Activated CD4-positive, CD25-positive, alpha-beta regulatory T cell treated with anti-CD3 and anti-CD28 coated beads, Interleukin-2, amount 50 U/mL, for 24 hours (primary cell): ENCODE measurements around the gene MAPRE2.
A peak's percentile ranks its signal among the peaks of the same experiment; 100 is the strongest.

ENCODE experiments used
- ATAC-seq, 2 donors: fragments of 150-1000 bp; cut with Tn5 transposase; one replicate each; pipeline ENCODE4 v1.10.0; 2021; ENCODE audit warnings: mild to moderate bottlenecking in 1 of 2, moderate library complexity in 1 of 2

MAPRE2 gene

DNA sequence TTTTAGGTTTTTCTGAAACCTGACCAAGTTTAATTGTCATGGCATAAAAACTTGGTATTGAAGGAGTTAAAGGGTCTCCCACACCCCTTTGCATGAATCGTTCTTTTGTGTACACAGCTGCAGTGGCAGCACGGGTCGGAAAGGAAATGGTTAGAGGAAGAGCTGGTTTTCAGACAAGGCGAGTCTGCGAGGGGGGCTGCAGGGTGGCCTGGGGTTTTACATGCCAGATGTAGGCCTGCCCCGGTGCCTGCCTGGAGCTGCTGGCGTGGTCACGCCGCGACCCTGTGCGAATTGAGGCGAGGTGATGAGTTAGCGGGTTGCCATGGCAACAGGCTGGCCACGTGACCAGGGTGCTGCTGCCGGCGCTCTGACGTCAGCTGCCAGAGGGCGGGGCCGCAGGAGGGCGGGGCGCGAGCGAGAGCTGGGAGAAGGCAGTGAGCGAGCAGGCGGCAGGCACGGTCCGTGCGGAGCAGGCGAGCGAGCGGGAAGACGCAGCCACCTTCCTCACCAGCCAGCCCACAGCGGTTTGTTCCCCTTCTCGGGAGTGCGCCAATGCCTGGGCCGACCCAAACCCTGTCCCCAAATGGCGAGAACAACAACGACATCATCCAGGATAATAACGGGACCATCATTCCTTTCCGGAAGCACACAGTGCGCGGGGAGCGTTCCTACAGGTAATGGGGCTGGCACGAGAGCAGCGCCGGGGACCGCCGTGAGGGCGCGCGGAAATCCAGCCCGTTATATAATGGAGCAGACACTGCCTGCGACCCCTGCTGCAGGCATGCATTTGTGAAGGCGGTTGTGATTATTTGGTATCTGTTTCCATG is at the start of gene MAPRE2:
Gene MAPRE2 (plus strand): TSS at position 426 of the 827 bp plus-strand sequence. CDS start 127 bp downstream, at position 553.
- peak; percentile 82 for ATAC-seq

DNA sequence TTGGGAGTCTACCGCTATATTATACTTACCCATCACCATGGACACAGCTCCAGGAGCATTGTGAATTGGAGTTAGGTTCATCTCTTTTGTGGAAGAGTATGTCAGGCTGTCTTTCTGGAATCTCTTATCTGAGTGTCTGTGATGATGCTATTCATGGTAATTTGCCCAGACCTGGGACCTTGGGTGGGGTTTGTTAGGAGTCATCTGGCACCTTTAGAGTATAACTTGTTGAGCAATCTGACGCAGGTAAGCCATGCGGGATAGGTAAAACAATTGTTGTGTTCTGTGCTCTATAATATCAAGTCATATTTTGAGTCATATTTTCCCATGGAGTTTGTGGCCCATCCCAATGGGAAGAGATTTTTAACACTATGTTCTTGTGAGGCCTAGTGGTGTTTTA is 49.7 kb upstream of the MAPRE2 start:
- ATAC-seq = no peak

DNA sequence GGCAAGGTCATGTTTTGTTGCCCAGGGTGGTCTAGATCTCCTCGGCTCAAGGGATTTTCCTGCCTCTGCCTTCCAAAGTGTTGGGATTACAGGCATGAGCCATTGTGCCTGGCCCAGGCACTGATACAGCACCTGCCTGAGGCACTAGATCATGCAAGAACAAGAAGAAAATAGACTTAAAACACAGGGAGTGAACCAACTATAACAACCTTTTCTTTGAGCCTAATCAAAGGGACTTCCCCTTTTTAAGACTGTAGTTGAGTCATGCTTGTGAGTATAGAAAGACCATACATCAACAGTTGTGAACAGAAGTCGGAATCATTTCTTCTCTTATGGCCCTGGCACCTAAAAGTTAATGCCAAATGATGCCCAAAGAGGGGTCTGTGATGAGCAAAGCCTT is 47.9 kb upstream of the MAPRE2 start:
- peak; percentile 82 to 86 for ATAC-seq

DNA sequence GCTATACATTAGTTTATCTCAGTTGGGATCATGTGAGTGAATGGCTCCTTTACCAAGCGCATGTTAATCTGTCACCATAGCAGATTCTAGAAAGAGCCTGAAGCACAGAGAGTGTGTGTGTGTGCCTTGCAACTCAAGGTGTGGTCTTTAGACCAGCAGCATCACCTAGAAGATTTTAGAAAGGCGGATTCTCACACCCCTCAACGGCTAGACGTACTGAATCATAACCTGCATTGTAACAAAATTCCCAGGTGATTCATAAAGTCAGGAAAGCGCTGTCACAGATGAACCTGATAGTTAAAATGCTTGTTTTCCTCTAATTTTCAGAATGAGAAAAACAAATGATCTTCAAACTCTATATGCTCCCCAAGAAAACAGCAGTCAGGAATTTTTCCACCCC is 45.5 kb upstream of the MAPRE2 start:
- no peak for ATAC-seq

DNA sequence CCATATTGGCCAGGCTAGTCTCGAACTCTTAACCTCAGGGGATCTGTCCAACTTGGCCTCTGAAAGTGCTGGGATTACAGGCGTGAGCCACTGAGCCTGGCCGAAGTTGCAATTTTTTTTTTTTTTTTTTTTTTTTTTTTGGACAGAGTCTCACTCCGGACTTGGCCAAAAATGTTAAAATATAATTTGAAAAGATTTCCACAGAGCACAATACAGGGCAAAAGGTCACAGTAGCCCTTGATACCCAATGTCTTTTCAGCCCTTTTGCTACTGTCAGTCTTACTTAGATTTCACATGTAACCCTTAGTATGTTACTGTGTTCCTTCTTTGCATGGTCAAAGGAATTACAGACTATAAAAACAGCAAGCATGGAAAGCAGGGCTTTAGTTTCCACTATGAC is 42.6 kb upstream of the MAPRE2 start:
- ATAC-seq = no peak

DNA sequence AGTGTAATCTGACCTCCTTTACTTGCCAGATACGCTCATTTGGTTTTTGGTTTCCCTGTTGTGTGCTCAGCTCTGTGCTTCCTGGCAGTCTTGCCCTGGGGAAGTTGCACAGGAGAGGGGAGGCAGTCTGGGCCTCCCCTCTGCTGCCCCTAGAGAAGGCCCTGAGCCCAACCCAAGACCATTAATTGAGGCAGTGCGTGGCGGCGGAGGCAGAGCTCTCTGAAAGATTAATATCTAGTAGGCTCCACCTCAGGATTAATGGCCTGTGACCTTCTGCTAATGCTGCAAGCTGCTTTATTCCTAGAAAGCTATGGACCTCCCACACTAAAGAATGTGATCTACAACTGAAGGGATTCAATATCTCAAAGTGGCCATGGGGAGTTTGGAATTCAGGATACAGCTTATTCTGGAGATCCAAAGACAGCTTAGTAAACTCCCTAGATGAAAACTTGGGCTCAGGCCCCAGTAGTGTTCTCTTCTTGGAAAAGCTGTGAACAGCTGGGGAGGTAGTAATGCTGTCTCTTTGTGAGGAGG is 41.4 kb upstream of the MAPRE2 start:
- ATAC-seq = no peak

DNA sequence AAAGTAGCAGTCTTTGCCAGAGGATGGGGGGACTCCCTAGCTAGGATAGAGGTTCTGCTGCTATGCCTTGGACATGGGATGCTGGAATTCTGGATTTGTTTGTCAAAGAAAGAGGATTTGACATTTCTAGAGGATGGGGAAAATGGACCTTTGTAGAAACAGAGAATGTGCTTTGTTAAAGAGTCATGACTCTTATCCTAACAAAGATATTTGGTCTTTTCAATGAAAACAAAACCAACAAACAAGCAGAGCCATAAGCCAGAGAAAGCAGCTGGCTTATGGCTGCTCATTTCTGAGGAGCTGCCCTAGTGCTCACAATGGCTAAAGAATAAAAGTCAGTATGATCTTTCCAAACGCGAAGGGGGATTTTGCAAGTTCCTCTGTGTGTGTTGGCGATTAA is 40.8 kb upstream of the MAPRE2 start:
- no peak for ATAC-seq

DNA sequence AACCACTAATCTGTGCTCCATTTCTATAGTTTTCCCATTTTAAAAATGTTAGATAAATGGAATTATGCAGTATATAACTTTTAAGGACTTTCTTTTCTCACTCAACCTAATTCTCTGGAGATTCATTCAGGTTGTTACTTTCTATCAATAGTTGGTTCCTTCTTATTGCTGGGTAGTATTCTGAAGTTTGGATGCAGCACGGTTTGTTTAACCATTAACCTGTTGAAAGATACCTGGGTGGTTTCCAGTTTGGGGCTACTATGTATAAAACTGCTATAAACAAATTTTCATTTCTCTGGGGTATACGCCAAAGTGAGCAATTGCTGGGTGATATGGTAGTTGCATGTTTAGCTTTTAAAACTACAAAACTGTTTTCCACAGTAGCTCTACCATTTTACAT is 39.1 kb upstream of the MAPRE2 start:
- no peak for ATAC-seq

DNA sequence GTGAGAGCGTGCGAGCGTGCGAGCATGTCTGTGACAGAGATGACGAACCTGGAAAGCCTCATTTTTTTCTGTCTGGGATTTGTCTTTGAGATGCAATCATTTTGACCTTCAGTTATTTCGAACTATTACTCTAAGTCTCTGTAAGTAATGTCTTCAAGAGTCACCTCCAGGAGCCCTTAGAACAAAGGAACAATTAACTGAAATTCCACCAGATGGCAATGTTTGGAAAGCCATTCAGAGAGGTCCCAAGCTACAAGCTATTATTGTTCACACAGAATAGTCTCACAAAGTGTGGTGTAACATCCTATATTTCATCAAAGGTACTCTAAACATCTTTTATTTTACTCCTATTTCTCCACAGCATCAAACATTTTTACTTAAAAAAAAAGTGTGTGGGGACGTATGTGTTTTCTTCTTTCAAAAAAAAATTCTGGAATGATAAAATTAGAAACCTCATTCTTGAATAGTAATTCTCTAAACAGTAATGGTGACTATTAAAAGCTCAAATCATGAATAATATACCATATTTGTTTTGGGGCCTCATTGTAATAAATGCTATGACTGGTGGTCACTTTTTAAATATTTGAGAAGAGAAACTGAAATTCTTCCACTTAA is 35.1 kb upstream of the MAPRE2 start:
- ATAC-seq = peak; percentile 48 to 68

DNA sequence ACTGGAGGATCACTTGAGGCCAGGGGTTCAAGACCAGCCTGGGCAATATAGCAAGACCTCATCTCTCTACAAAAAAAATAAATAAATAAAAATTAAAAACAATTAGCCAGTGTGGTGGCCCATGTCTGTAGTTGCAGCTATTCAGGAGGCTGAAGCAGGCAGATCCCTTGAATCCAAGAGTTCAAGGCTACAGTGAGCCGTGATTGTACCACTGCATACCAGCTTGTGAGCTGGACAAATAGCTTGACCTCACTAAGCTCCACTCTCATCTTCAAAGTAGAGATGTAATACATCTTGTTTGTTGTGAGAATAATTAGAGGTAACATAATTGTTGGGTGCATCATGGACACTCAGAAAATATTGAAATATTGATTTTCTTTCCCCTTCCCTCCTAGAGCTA is 31.1 kb upstream of the MAPRE2 start:
- ATAC-seq = no peak

DNA sequence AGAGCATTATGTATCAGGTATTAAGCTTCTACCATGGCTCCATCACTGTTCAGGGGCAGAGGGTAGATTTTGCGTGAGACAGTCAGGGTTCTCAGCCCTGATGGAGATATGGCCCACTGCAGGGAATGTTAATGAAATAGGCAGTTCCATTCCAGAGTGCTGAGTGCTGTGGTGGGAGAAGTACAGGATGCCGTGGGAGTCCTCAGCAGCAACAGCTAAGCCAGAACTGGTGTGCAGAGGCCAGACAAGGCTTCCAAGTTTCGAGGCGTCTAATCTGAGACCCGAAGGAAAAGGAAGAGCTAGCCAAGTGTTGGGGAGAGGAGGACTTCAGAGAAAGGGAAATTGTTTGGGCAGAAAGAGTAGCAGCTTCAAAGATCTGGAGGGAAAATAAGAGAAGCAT is 30.2 kb upstream of the MAPRE2 start:
- ATAC-seq = no peak

DNA sequence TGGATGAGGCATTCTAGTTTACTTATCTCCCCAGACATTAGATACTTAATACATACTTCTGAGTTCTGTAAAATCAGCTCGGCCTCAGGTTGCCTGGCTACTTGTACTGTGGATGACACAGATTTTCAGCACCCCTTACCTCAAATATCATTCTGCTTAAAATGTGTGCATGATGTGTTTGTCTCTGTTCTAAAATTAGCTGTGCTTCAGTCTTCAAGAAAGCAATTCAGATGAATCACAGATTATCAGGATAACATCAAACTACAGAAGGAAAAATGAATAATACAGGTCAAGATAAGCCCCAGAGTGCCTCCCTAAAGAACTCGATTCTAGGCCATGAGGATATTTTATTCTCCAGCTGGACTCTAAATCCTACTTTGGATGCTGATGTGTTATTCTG is 21.3 kb upstream of the MAPRE2 start:
- ATAC-seq = no peak

DNA sequence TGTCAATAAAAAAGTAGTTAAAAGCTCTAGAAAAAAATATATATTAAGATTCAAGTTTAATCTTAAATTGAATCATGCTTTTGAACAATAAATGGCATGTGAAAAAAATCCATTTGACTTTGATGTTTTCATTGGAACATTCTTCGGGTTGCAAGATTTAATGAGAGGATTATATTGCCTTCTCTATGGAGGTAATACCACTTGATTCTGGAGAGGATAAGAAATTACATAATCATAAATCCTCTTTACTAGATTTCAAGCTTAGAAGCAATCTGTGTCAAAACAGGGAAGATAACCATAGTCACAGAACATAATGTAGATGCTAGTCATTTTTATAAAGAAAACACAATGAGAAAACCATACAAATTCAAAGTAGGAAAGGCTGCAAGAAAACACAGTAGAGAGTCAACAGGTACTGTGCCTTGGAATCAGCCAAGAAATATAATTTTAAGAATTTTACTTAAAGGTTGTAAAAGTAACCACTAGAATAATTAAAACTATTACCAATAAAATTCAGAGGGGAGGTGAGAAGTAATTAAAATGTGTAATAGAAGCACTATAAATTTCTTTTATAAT is 18.7 kb upstream of the MAPRE2 start:
- no peak for ATAC-seq

DNA sequence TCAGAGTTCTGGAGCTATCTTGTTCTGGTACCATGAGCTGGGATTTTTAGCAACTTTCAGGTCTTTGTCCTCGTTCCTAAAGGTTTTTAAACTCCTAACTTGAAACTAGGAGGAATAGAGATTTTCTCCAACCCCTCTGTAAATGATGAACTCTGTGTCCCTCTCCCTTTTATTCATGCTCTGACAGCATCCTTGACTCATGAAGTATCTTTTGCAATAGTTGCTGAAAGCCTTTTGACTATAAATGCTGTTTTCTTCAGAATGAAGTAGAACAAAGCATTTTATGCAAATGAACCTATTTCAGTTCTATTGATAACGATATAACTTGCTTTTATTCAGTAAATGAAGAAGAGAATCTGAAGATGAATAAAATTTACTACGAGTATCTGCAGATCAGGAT is 17.0 kb upstream of the MAPRE2 start:
- no peak for ATAC-seq

DNA sequence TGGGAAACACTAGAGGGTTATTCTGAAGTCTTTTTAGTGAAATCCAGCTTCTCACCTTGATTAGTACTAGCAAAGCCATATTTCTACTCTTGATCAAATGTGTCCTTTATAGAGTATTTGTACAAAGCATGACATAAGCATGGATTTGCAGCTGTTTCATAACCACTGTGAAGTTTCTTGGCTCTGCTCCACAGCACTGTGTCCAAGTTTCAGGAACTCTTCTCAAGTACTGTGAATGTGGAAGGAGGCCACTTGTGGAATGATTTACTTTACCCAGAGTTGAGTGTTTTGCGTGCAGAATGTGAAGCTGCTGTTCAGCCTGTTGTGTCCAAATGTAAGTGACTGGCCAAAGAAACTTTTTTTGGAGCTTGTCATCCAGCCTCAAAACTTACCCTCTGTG is 16.2 kb upstream of the MAPRE2 start:
- no peak for ATAC-seq

DNA sequence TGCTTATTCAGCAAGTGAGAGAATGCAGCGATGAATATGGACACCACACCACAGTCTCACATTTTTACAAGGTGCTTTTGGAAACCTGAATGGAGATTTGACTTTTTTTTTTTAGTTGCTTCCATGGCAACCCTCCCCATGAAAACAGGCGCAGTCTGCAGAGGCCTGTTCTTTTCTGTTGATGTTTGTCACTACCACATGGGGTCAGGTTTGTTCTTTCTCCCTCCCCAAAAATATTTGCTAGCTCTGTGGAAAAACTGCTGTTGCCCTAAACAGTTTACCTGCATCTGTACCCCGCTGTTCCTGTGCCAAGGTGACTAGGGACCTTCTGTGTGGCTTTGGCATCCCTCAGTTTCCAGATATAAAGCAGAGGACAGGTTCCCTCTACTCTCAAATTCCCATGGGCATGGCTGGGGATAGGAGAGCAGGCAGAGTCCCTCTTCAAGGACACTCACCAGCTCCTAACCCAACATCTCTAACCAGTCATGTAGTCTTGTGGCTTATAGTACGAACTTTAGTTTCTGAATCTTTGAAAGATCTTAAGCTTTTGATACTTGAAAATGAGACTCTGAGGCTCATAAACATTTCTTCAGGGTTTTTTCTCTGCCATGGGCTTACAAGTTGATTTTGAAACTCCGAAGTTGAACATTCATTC is 14.7 kb upstream of the MAPRE2 start:
- peak in 1 of 2 donors; percentile 12 for ATAC-seq

DNA sequence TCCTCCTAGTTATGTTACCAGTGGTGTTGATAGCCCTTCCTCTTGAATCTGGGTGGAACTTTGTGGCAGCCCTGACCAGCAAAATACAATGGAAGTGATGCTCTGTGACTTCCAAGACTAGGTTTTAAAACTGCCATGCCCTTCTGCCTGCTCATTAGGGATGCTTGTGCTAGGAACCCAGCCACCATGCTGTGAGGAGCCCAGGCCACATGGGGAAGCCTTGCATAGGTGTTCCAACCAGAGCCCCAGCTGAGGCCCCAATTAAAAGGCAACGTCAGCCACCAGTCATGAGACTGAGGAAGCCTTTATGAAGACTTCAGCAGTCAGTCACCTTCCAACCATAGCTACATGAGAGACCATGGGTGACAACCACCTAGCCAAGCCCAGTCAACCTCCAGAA is 14.0 kb upstream of the MAPRE2 start:
- ATAC-seq = no peak

DNA sequence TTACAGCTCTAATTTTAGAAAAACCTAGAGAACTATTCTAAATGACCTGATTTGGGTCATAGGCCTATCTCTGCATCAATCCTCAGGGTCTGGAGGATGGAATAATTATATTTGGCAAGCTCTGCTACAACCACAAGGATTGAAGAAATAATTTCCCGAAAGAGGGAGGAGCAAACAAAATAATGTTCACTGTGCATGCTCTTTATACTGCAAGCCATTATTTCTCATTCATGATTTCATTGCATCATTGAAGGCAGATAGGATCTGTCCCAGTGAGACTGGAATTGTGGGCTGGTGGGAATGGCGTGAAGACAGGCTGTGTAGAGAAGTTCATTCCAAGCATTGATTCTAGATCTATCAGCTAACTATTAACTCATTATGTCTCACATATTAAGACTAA is 12.7 kb upstream of the MAPRE2 start:
- no peak for ATAC-seq

DNA sequence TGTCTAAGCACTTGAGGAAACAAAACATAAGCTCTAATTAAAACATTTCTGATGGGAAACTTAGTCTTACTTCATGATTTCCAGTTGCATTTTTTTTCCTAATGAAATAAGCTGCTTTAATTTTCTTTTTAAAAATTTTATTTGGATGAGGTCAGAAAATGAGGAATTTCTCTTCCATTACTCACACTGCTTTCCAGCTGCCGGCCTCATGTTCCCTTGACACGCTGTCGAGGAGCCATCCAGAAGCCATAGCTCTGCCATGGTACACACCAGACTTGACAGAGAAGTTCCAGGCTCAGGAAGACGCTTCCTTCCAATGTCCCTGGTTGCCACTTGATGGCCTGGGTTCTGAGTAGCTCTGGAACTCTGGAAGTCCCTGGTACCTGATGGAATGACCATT is 12.1 kb upstream of the MAPRE2 start:
- no peak for ATAC-seq

DNA sequence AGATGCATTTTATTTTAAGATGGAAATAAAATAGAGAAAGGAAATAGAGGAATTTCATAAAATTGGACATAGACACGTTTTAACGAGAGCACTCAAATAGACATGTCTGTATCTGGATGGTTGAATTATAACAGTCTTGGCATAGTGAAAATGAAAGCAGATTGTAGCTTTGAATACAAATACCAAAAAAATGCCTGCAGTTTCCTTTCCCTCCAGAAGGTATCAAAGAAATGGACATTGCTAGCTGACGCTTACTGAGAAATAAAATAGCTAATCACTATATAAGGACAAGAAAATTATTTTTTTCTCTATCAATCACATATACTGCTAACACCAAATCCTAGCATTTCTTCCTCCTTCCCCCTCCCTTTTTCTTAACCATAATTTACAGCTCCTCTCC is 11.4 kb upstream of the MAPRE2 start:
- ATAC-seq = peak; percentile 79 to 82

DNA sequence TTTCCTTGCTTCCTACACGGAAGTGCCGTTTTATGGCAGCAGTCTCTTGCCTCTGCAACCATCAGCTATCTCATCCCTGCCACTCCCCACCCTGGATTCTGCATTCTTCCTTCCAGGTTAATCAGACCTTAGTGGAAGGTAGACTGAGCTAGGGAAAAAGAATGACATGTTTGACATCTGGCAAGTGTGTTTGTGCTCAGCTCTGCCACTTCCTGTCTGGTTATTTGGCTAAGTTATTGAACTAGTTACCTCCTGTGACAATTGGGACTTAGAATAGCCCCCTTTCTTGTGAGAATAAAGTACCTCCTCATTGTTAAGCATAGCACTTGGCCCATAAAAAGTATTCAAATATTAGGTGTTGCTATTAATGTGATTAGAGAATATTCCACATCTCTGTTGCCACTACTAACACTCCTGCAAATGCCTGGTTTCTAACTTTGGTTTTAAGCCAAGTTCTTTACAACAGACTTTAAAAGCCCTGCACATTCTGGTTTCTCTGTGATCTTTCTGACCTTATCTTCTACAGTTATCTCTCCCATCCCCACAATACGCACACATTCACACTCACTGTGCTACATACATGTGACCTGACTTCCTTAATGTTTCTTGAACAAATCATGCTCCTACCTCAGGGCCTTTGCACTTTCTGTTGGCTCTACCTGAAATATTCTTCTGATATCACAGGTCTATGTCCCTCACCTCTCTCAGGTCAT is 10.8 kb upstream of the MAPRE2 start:
- peak; percentile 42 to 57 for ATAC-seq

DNA sequence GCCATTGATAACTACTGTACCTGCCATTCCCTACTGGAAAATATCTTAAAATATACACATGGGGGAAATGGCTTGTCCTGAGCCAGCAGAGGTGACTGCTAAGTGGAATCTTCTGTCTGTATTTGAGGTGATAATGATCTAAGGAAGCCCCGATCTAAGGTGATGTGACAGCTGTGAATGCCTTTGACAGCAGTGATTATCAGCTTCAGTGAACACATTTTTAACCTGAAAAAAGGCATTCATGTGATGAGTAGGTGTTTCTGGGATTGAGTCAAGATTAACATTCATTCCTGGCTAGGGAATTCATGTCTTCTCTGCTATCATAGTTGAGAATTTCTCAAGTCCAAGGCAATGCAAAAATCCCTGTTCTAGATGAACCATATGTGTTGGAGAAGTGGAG is 9.1 kb upstream of the MAPRE2 start:
- no peak for ATAC-seq

DNA sequence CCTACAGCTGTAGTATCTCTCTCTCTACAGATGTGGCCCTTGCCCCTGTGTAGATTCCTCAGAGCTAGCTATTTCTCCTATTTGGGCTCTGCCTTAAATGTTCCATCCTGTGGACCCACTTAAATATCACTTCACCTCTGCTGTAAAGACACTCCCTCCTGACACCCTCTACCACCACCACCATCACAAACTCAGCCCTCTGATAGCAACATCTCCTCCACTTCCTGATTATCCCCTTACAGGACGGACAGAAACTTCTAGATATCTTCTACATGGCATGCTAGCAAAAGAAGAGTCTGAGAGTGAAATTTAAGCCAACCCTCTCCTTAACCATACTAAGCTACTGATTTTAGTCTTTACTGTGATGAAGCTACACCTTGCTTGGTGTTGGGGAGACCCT is 3.2 kb upstream of the MAPRE2 start:
- no peak for ATAC-seq
